ENCODE data around the gene TC2N.

DNA sequence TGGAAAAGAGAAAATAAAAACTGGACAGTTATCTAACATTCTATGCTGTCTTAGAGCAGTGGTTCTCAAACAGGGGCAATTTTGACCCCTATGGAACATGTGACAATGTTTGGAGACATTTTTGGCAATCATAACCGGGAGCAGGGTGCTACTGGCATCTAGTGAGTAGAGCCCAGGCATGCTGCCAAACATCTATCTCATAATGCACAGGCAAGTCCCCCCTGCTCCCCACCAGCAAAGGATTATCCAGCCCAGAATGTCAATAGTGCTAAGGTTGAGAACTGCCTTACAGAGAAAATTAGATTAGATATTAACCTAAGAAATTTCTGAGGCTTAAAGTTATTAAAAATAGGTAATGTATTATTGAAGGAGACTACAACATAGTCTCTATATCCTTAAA lies 112.5 kb downstream of the TC2N start:
- TF ChIP-seq CTCF (conservative IDR thresholded peaks at IDR 0.05), result no peak
- no peak for TF ChIP-seq EZH2 (IDR thresholded peaks at IDR 0.05; ENCODE audit: low read depth)
